HFF-Myc (cell line): ENCODE measurements around the gene GJA8.
"Not testable (repeated sequence)": the region's sequence is repeated elsewhere in the genome, so short reads cannot be mapped to it uniquely, and the experiment has no call there.

Experiments used
- DNase-seq: peaks from one replicate; pipeline ENCODE4 v3.0.0-alpha.2; 2011; ENCODE audit warnings: low read depth; ENCODE audit errors: extremely low read depth
- H3K4me3 ChIP-seq: replicated peaks from 2 replicates; pipeline ENCODE4 v1.5.1; 2011; ENCODE audit warnings: low read depth, mild to moderate bottlenecking, control low read depth, low read length

The GJA8 gene

DNA sequence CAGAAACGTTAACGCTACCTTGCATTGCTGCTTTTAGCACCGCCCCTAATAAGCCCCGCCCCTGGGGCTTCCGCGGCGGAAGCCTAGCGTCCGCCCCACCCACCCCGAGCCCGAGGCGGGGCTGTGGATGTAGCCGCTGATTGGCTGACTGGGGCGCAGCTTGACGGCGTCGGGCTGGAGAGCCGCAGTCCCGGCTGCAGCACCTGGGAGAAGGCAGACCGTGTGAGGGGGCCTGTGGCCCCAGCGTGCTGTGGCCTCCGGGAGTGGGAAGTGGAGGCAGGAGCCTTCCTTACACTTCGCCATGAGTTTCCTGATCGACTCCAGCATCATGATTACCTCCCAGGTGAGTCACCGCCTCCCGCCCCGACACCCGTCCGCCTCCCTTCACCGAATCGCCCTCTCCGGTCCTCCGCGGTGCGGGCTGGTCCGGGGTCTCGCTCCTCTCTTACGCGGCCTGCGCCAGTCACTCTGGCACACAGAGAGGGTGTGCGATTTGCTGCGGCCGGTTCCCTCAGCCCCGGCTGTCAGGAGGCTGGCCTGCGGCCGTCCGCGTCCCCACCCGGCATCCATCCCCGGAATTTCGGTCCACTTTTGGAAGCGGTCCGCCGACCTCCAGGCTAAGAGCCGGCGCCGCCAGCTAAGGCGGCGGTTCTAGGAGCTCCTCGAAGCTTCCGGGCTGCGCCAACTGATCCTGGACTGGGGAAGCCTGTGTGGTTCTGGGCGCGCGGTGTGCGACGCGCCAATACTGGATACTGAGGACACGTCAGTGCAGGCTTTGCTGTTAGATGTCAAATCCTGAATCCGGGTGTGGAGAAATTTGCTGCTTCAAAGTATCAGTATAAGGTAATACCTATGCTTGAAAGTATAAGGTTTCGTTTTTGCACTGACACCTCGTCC is 25.9 kb downstream of the GJA8 start, which contains the start of gene GPR89B:
GPR89B (plus strand) TSS at position 185 of the 897 bp plus-strand sequence; CDS start at position 302, 117 bp downstream.
- DNase-seq, result peak; percentile 49
- H3K4me3 ChIP-seq, result peak within 1 kb of the TSS; percentile 63

- not testable (repeated sequence) for DNase-seq
Measured at GRCh38 chr1:147931137-147931536, 28.5 kb downstream of the GJA8 start.

DNA sequence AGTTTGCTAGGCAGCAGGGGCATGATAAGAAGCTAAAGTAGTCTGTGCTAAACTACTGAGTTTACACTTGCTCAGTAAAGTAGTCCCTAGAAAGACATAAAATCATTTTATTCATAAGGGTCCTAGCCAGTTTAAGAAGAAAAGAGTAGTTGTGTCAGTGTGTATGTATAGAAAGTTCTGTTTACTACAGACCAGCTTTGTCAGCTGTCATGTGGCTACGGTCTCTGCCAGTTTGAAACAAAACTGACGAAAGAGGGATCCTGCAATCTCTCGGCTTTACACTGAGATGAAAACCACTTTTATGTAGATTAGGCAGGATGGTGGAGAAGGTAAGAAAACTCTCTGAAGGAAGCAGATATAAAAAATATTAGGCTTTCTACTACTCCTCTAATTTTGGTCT is 32.7 kb downstream of the GJA8 start:
- DNase-seq, H3K4me3 ChIP-seq: not testable (repeated sequence)

More at GRCh38 chr1:147931137-147931536, 28.5 kb downstream of the GJA8 start:
- not testable (repeated sequence) for H3K4me3 ChIP-seq

- not testable (repeated sequence) for H3K4me3 ChIP-seq, DNase-seq
Measured at GRCh38 chr1:147940456-147940855, 37.9 kb downstream of the GJA8 start.

- not testable (repeated sequence) for H3K4me3 ChIP-seq
Measured at GRCh38 chr1:147942563-147942962, 40.0 kb downstream of the GJA8 start.

DNA sequence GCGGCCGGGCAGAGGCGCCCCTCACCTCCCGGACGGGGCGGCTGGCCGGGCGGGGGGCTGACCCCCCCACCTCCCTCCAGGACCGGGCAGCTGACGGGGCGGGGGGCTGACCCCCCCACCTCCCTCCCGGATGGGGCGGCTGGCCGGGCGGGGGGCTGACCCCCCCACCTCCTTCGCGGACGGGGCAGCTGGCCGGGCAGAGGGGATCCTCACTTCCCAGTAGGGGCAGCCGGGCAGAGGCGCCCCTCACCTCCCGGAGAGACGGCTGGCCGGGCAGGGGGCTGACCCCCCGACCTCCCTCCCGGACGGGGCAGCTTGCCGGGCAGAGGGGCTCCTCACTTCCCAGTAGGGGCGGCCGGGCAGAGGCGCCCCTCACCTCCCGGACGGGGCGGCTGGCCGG is 46.9 kb downstream of the GJA8 start:
- DNase-seq, H3K4me3 ChIP-seq: not testable (repeated sequence)

More at GRCh38 chr1:147942563-147942962, 40.0 kb downstream of the GJA8 start:
- not testable (repeated sequence) for DNase-seq
